PC-9 (cell line): ENCODE data around the gene GRAP2. TPM values are rescaled to one million over a fixed set of nuclear protein-coding genes. Genes with fewer than 3 reads are reported as not detected.

Experiments used
- BruUV-seq: library from RNA; stranded (reverse); fragments of 400-500 nt; replicated peaks from 2 replicates; lab custom pipeline; 2021; lab: Mats Ljungman, UMichigan
- CTCF ChIA-PET: fragments of 300-600 bp; sonication (Branson Sonifier 250); formaldehyde crosslinking; loops from one replicate; lab custom pipeline; 2022; ENCODE audit warnings: antibody characterized with exemption; lab: Charles Lee
- POLR2A ChIA-PET: fragments of 300-600 bp; sonication (Branson Sonifier 250); formaldehyde crosslinking; loops from one replicate; lab custom pipeline; 2022; ENCODE audit warnings: antibody characterized with exemption; ENCODE audit not compliant: unreplicated experiment; lab: Charles Lee
- DNase-seq, 2 experiments: peaks; one replicate each; pipeline versions ENCODE4 v3.0.0 to v3.0.0-alpha.2; 2015 to 2022; ENCODE audit warnings: mixed read lengths in 1 of 2
- H2AFZ ChIP-seq: fragments of 200-600 bp; sonication (generic); 2 replicates; pipeline ENCODE4 v1.8.1; 2017; ENCODE audit warnings: antibody characterized with exemption
- H3F3A ChIP-seq: fragments of 200-600 bp; sonication (generic); 2 replicates; pipeline ENCODE4 v1.8.1; 2017; ENCODE audit warnings: antibody characterized with exemption, mild to moderate bottlenecking, low read depth; ENCODE audit not compliant: insufficient read depth
- H3K27ac ChIP-seq: fragments of 200-600 bp; sonication (generic); 2 replicates; pipeline ENCODE4 v1.6.1; 2016; ENCODE audit warnings: mixed run types
- H3K27me3 ChIP-seq: fragments of 200-600 bp; sonication (generic); 2 replicates; pipeline ENCODE4 v1.6.1; 2016; ENCODE audit warnings: low read depth, mixed run types; ENCODE audit not compliant: insufficient read depth
- H3K36me3 ChIP-seq: fragments of 200-600 bp; sonication (generic); 2 replicates; pipeline ENCODE4 v1.6.1; 2016; ENCODE audit warnings: low read depth, mixed run types
- H3K4me1 ChIP-seq: fragments of 200-600 bp; sonication (generic); replicated peaks from 2 replicates; pipeline ENCODE4 v1.6.1; 2016; ENCODE audit warnings: mixed run types; ENCODE audit not compliant: insufficient read depth
- H3K4me2 ChIP-seq: fragments of 200-600 bp; sonication (generic); 2 replicates; pipeline ENCODE4 v1.6.1; 2017; ENCODE audit warnings: mixed run types
- H3K4me3 ChIP-seq: fragments of 200-600 bp; sonication (generic); 2 replicates; pipeline ENCODE4 v1.6.1; 2016; ENCODE audit warnings: mixed run types
- H3K79me2 ChIP-seq: fragments of 200-600 bp; sonication (generic); 2 replicates; pipeline ENCODE4 v1.6.1; 2017; ENCODE audit warnings: low read depth, mixed run types
- H3K9me2 ChIP-seq: fragments of 200-600 bp; sonication (generic); 2 replicates; pipeline ENCODE4 v1.8.1; 2017; ENCODE audit warnings: mild to moderate bottlenecking; ENCODE audit not compliant: insufficient read depth
- H3K9me3 ChIP-seq: fragments of 200-600 bp; sonication (generic); 2 replicates; pipeline ENCODE4 v1.8.1; 2016; ENCODE audit warnings: low read depth; ENCODE audit not compliant: insufficient read depth
- H4K20me1 ChIP-seq: fragments of 200-600 bp; sonication (generic); 2 replicates; pipeline ENCODE4 v1.8.1; 2017; ENCODE audit not compliant: insufficient read depth
- CTCF ChIP-seq: fragments of 200-600 bp; sonication (generic); conservative IDR thresholded peaks from 2 replicates; pipeline ENCODE4 v1.6.1; 2017; ENCODE audit warnings: mixed run types, antibody characterized with exemption, mild to moderate bottlenecking, moderate library complexity
- EZH2 ChIP-seq: fragments of 200-600 bp; sonication (generic); IDR thresholded peaks from 2 replicates; pipeline ENCODE4 v1.8.0; 2017; ENCODE audit warnings: antibody characterized with exemption, low read depth
- intact Hi-C: fragments of 100-400 bp; cut with micrococcal nuclease; formaldehyde crosslinking; loops from one replicate; pipeline ENCODE4 v1.10.0; 2022; ENCODE audit not compliant: unreplicated experiment
- total RNA-seq: library from RNA; stranded (reverse); gene quantifications from 2 replicates; pipeline ENCODE4 v1.2.3, GENCODE V29; 2021

GRAP2 gene
- total RNA-seq, 1 experiment from 2014 or later: not detected

GRCh38 chr22:39946126-39946502 is 45.2 kb downstream of the GRAP2 start:
- POLR2A ChIA-PET: no interaction called here
- no peak overlapping the region for H3K4me2 ChIP-seq
- H3K9me2 ChIP-seq: no peaks in the 10 kb centered on the region
- H3K36me3 ChIP-seq: no peaks in the 10 kb centered on the region
- no TSS peak for BruUV-seq
- H3K79me2 ChIP-seq: no peaks in the 10 kb centered on the region
- no peak overlapping the region for H3K27ac ChIP-seq
- H3K9me3 ChIP-seq: no peaks in the 10 kb centered on the region
- H3K4me1 ChIP-seq: no peaks in the 10 kb centered on the region
- no peak for DNase-seq
- intact Hi-C loops: no loop called here
- peaks cover 75% of the 10 kb centered on the region for H3K27me3 ChIP-seq
- no peaks in the 10 kb centered on the region for H4K20me1 ChIP-seq
- CTCF ChIA-PET: no interaction called here
- H2AFZ ChIP-seq: no peak overlapping the region
- TF ChIP-seq EZH2 (no peak), CTCF (no peak)
- H3F3A ChIP-seq: no peaks in the 10 kb centered on the region
- no peak overlapping the region for H3K4me3 ChIP-seq

GRCh38 chr22:39946503-39947219 is 45.8 kb downstream of the GRAP2 start:
- Histone ChIP-seq H3K9me3 (no peaks in the 10 kb centered on the region), H3K4me3 (no peak overlapping the region), H3K9me2 (no peaks in the 10 kb centered on the region), H3K4me2 (no peak overlapping the region), H3K27me3 (peaks cover 81% of the 10 kb centered on the region), H4K20me1 (no peaks in the 10 kb centered on the region), H3K27ac (no peak overlapping the region), H3K4me1 (no peaks in the 10 kb centered on the region), H3K79me2 (no peaks in the 10 kb centered on the region), H2AFZ (no peak overlapping the region; the same call in 1 of the 2 replicates), H3K36me3 (no peaks in the 10 kb centered on the region), H3F3A (no peaks in the 10 kb centered on the region)
- DNase-seq: no peak
- intact Hi-C loops: no loop called here
- CTCF ChIA-PET: no interaction called here
- TF ChIP-seq EZH2: no peak
- TF ChIP-seq CTCF: no peak
- POLR2A ChIA-PET: interaction anchor here (0.6 kb wide), 1 partner anchor 393 kb away, joined by 3 read pairs; no protein-coding TSS in a partner anchor
- no TSS peak for BruUV-seq

GRCh38 chr22:39947220-39948216 is 46.6 kb downstream of the GRAP2 start:
- H3K4me2 ChIP-seq: no peak overlapping the region
- DNase-seq: no peak
- no TSS peak for BruUV-seq

More at GRCh38 chr22:39947220-39948216, 46.6 kb downstream of the GRAP2 start:
- Histone ChIP-seq H4K20me1 (no peaks in the 10 kb centered on the region), H3F3A (no peaks in the 10 kb centered on the region), H2AFZ (no peak overlapping the region; the same call in 1 of the 2 replicates), H3K27me3 (peaks cover 81% of the 10 kb centered on the region), H3K79me2 (no peaks in the 10 kb centered on the region), H3K9me2 (no peaks in the 10 kb centered on the region), H3K36me3 (no peaks in the 10 kb centered on the region), H3K9me3 (no peaks in the 10 kb centered on the region), H3K4me1 (no peaks in the 10 kb centered on the region), H3K4me3 (no peak overlapping the region), H3K27ac (no peak overlapping the region)
- TF ChIP-seq EZH2 (no peak), CTCF (no peak)
- intact Hi-C loops: no loop called here
- CTCF ChIA-PET: no interaction called here
- POLR2A ChIA-PET: interaction anchor here (0.6 kb wide), 1 partner anchor 394 kb away, joined by 3 read pairs; no protein-coding TSS in a partner anchor
